ENCODE data around the gene MAP3K7CL.

MAP3K7CL gene

DNA sequence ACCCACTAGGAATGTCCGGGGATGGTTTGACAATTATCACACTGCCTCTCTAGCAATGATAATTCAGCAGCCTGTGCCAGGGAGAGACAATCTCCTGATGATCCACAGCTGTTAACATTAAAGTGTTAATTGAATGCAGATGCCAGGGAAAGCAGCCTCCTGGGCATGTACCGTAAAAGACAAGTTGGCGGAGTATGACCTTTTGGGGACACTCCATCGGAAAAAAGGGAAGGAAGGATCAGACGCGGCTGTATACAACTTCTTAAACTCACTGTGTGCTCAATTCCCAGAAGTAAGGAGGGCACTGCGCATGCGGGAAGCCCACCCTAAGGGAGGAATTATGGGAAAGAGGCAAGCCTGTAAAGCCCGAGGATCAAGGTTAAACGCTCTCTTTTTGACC is 62.6 kb downstream of the MAP3K7CL start:
- Mint-ChIP-seq H3K9me3 (peaks cover 5% of the 10 kb centered on the region), H3K27ac (no peak overlapping the region), H3K4me1 (no peaks in the 10 kb centered on the region), H3K4me3 (no peak overlapping the region), H3K36me3 (ENCODE audit: low read depth) (no peaks in the 10 kb centered on the region), H3K27me3 (ENCODE audit: low read depth) (no peaks in the 10 kb centered on the region)
- TF ChIP-seq, protein P1, sequence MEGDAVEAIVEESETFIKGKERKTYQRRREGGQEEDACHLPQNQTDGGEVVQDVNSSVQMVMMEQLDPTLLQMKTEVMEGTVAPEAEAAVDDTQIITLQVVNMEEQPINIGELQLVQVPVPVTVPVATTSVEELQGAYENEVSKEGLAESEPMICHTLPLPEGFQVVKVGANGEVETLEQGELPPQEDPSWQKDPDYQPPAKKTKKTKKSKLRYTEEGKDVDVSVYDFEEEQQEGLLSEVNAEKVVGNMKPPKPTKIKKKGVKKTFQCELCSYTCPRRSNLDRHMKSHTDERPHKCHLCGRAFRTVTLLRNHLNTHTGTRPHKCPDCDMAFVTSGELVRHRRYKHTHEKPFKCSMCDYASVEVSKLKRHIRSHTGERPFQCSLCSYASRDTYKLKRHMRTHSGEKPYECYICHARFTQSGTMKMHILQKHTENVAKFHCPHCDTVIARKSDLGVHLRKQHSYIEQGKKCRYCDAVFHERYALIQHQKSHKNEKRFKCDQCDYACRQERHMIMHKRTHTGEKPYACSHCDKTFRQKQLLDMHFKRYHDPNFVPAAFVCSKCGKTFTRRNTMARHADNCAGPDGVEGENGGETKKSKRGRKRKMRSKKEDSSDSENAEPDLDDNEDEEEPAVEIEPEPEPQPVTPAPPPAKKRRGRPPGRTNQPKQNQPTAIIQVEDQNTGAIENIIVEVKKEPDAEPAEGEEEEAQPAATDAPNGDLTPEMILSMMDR (IDR thresholded peaks at IDR 0.05; ENCODE audit: unreplicated experiment in 3 of 3) = no peak

DNA sequence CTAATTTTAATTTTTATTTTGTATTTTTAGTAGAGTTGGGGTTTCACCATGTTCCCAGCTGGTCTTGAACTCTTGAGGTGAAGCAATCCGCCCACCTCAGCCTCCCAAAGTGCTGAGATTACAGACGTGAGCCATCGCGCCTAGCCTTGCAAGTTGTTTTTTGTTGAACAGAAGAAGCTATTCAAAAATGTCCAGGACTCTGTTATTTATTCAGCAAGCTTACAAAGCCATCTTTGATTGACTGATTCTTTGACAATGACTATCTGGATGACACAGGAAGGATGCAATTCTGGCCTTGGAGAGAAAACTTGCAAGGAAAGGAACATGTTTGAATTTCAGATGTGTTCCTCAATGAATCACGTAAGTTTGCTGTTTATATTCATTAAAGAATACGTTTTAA is 63.5 kb downstream of the MAP3K7CL start:
- peaks cover 6% of the 10 kb centered on the region for H3K9me3 Mint-ChIP-seq
- no peak overlapping the region for H3K27ac Mint-ChIP-seq
- H3K36me3 Mint-ChIP-seq (ENCODE audit: low read depth) = no peaks in the 10 kb centered on the region
- TF ChIP-seq, protein P1 (IDR thresholded peaks at IDR 0.05; ENCODE audit: unreplicated experiment in 3 of 3) = no peak
- H3K4me1 Mint-ChIP-seq = no peaks in the 10 kb centered on the region
- no peak overlapping the region for H3K4me3 Mint-ChIP-seq
- H3K27me3 Mint-ChIP-seq (ENCODE audit: low read depth) = no peaks in the 10 kb centered on the region

DNA sequence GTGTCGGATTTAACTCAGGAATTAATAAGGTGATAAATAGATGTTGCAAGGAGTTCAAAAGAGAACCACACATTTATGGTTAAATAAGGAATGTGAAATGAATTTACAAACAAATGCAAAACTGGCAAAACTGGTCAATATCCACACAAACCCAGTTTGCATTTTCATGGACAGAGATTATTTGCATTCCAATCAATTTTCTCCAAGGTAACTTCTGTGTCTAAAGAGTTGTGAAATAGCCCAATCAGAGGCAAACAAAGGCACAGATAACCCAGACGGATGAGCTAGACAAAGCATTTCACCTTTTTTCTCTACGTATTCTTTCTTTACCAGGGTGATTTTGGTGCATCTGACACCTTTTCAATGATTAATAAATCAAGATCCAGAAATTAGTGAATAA is 63.9 kb downstream of the MAP3K7CL start:
- Mint-ChIP-seq H3K4me1 (no peaks in the 10 kb centered on the region), H3K9me3 (peaks cover 11% of the 10 kb centered on the region), H3K27me3 (ENCODE audit: low read depth) (no peaks in the 10 kb centered on the region), H3K36me3 (ENCODE audit: low read depth) (no peaks in the 10 kb centered on the region), H3K4me3 (no peak overlapping the region), H3K27ac (no peak overlapping the region)
- TF ChIP-seq, protein P1 (IDR thresholded peaks at IDR 0.05; ENCODE audit: unreplicated experiment in 3 of 3) = no peak

DNA sequence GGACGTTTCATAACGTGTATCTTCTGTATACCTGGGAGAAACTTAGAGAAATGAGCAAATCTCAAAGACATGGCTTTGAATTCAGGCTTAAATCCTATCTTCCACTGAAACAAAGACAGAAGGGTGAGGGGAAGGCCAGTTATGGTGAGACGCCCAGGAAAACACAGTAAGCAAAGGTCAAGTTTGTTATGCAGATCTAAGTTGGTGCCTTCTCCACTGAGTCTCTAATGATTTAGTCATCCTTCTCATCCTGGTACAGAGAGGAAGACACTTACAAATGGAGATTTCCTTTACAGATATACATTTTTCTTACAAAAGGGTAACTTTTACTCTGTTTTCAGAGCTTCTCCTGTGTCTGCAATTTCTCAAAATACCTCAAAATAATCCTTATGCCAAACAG is 64.4 kb downstream of the MAP3K7CL start:
- no peak overlapping the region for H3K27ac Mint-ChIP-seq
- no peaks in the 10 kb centered on the region for H3K27me3 Mint-ChIP-seq (ENCODE audit: low read depth)
- TF ChIP-seq, protein P1 (IDR thresholded peaks at IDR 0.05; ENCODE audit: unreplicated experiment in 3 of 3) = no peak
- H3K4me1 Mint-ChIP-seq = no peaks in the 10 kb centered on the region
- H3K9me3 Mint-ChIP-seq = peaks cover 12% of the 10 kb centered on the region
- H3K4me3 Mint-ChIP-seq = no peak overlapping the region
- no peaks in the 10 kb centered on the region for H3K36me3 Mint-ChIP-seq (ENCODE audit: low read depth)

DNA sequence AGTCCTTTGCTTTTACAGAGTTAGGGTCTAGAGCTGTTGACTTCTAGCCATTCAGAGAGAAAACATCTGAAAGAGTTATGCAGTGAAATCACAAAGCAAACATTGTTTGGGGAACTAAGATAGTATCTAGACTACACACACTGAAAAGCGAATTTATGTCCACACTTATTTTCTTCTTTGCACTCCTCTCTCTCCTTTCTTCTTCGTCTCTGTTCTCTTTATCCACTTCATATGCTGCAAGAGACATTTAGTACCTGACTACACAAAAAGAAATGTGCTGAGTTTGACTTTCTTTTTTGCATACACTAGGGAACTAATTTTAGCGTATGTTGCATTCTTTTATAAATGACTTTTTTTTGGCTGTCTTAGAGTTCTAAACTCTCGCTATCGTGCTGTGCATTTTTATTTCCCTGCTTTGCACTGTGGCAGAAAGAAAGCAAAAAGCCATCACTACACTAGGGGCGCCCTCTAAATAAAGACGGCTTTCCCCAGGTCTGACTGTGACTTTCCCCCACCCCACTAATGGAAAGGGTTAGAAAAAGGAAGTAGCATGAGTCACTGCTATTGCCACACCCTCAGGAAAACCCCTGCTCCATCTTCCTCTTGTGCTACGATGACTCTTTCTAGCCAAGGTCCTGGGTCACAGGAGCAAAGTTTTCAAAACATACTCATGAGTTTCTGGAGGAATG is 65.7 kb downstream of the MAP3K7CL start:
- peaks cover 16% of the 10 kb centered on the region for H3K9me3 Mint-ChIP-seq
- no peaks in the 10 kb centered on the region for H3K4me1 Mint-ChIP-seq
- no peaks in the 10 kb centered on the region for H3K36me3 Mint-ChIP-seq (ENCODE audit: low read depth)
- TF ChIP-seq, protein P1 (IDR thresholded peaks at IDR 0.05; ENCODE audit: unreplicated experiment in 3 of 3) = no peak
- no peaks in the 10 kb centered on the region for H3K27me3 Mint-ChIP-seq (ENCODE audit: low read depth)
- no peak overlapping the region for H3K4me3 Mint-ChIP-seq
- peak overlapping the region in 1 of 3 experiments; percentile 45 for H3K27ac Mint-ChIP-seq

DNA sequence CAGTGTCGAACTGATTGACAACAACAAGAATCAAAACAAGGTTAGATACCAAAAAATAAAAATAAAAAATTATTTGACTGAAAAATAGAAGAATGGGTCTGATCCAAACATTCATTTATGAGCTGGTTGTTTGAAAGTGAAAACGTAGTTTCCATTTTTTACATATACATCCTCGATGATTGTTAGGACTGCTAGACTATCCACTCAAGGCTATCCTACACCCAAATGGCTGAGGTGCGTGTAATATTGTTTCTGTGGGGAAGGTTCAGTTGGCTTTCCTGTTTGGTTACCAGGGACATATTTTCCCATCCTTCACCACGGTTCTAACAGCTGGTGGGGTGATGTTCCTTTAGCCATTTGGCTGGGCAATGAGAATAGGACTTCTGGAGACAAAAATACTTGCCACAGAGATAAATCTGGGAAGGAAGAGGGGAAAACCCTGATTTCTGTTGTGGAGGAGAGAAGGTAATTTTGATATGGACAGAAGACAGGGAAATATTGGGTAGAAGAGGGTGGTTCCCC is 66.3 kb downstream of the MAP3K7CL start:
- H3K27ac Mint-ChIP-seq = no peak overlapping the region
- no peak overlapping the region for H3K4me3 Mint-ChIP-seq
- TF ChIP-seq, protein P1 (IDR thresholded peaks at IDR 0.05; ENCODE audit: unreplicated experiment in 3 of 3) = no peak
- no peaks in the 10 kb centered on the region for H3K36me3 Mint-ChIP-seq (ENCODE audit: low read depth)
- no peaks in the 10 kb centered on the region for H3K4me1 Mint-ChIP-seq
- H3K9me3 Mint-ChIP-seq = peaks cover 20% of the 10 kb centered on the region
- no peaks in the 10 kb centered on the region for H3K27me3 Mint-ChIP-seq (ENCODE audit: low read depth)
